B cell (primary cell): Measurements from ENCODE around the gene TYW5. TPM values are rescaled to one million over a fixed set of nuclear protein-coding genes. Genes with fewer than 3 reads are reported as not detected.

Experiments
- ATAC-seq: fragments of 200-7000 bp; cut with Tn5 transposase; one replicate; pipeline ENCODE4 v1.10.0; 2021; ENCODE audit warnings: low read depth, mild to moderate bottlenecking, moderate number of reproducible peaks, moderate library complexity
- CTCF ChIA-PET: fragments of 350-600 bp; sonication (Branson Sonifier 250); formaldehyde crosslinking; loops from one replicate; lab custom pipeline; 2021; ENCODE audit warnings: antibody characterized with exemption, inconsistent platforms; lab: Charles Lee
- POLR2A ChIA-PET: fragments of 350-600 bp; sonication (Branson Sonifier 250); formaldehyde crosslinking; loops from one replicate; lab custom pipeline; 2021; ENCODE audit warnings: antibody characterized with exemption; lab: Charles Lee
- DNase-seq: peaks from one replicate; pipeline ENCODE4 v3.0.0; 2013
- H2AFZ ChIP-seq: 2 replicates; pipeline ENCODE4 v1.6.1; 2012; ENCODE audit warnings: mild to moderate bottlenecking, low read depth, low read length; ENCODE audit not compliant: insufficient read depth, poor library complexity, severe bottlenecking
- H3K27ac ChIP-seq, 2 donors: 1 replicate in 1 of 2; 2 replicates in 1 of 2; pipeline ENCODE4 v1.5.1; 2012 to 2013; ENCODE audit warnings: low read length in 2 of 2, mild to moderate bottlenecking in 2 of 2, moderate library complexity in 1 of 2
- H3K27me3 ChIP-seq, 4 experiments: fragments of 200-600 bp in 1 of 4; sonication (generic) in 1 of 4; replicated peaks in 1 of 4; 1 replicate in 2 of 4; 2 replicates in 2 of 4; pipeline versions ENCODE4 v1.6.1 to v1.7.0; 2013 to 2016; ENCODE audit warnings: low read length in 3 of 4, mild to moderate bottlenecking in 2 of 4, mixed read lengths in 1 of 4, moderate library complexity in 1 of 4; ENCODE audit not compliant: insufficient read depth in 4 of 4, control insufficient read depth in 3 of 4; ENCODE audit errors: control extremely low read depth in 1 of 4
- H3K36me3 ChIP-seq, 2 experiments: replicated peaks in 1 of 2; 1 replicate in 1 of 2; 2 replicates in 1 of 2; pipeline versions ENCODE4 v1.6.1 to v1.7.1; 2013; ENCODE audit warnings: low read length in 1 of 2; ENCODE audit not compliant: insufficient read depth in 2 of 2, control insufficient read depth in 1 of 2; ENCODE audit errors: control extremely low read depth in 1 of 2, extremely low read depth in 1 of 2
- H3K4me1 ChIP-seq, 2 donors: fragments of 200-600 bp in 1 of 2; sonication (generic) in 1 of 2; 1 replicate in 1 of 2; 2 replicates in 1 of 2; pipeline versions ENCODE4 v1.5.1 to v1.6.1; 2013 to 2017; ENCODE audit warnings: low read length in 2 of 2; ENCODE audit not compliant: control insufficient read depth in 2 of 2, insufficient read depth in 2 of 2
- H3K4me2 ChIP-seq: replicated peaks from 2 replicates; pipeline ENCODE3; 2012; ENCODE audit warnings: mild to moderate bottlenecking, low read depth, low read length; ENCODE audit not compliant: poor library complexity, severe bottlenecking
- H3K4me3 ChIP-seq, 5 experiments: fragments of 200-600 bp in 1 of 5; sonication (generic) in 1 of 5; 1 replicate in 3 of 5; 2 replicates in 2 of 5; pipeline versions ENCODE4 v1.5.1 to v1.7.0; 2011 to 2016; ENCODE audit warnings: low read length in 4 of 5, mild to moderate bottlenecking in 4 of 5, low read depth in 2 of 5, control low read depth in 1 of 5, moderate library complexity in 1 of 5; ENCODE audit not compliant: insufficient read depth in 1 of 5; ENCODE audit errors: control extremely low read depth in 1 of 5, extremely low read depth in 1 of 5
- H3K79me2 ChIP-seq: fragments of 200-600 bp; sonication (generic); one replicate; pipeline ENCODE4 v1.6.0; 2016; ENCODE audit warnings: low read length; ENCODE audit not compliant: control insufficient read depth, insufficient read depth
- H3K9ac ChIP-seq: fragments of 200-600 bp; sonication (generic); 2 replicates; pipeline ENCODE4 v1.6.1; 2017; ENCODE audit warnings: mild to moderate bottlenecking, low read length, moderate library complexity
- H3K9me3 ChIP-seq, 3 donors: one replicate each; pipeline versions ENCODE4 v1.6.1 to v1.7.1; 2013; ENCODE audit warnings: low read length in 2 of 3; ENCODE audit not compliant: control insufficient read depth in 2 of 3, insufficient read depth in 1 of 3; ENCODE audit errors: control extremely low read depth in 1 of 3
- H4K20me1 ChIP-seq: 2 replicates; pipeline ENCODE4 v1.6.0; 2012; ENCODE audit warnings: mild to moderate bottlenecking, low read length; ENCODE audit not compliant: insufficient read depth, control insufficient read depth, poor library complexity, severe bottlenecking
- H3K27ac Mint-ChIP-seq: one replicate; pipeline ENCODE4 v1.8.0; 2021; ENCODE audit warnings: mixed read lengths
- H3K27me3 Mint-ChIP-seq: one replicate; pipeline ENCODE4 v1.8.0; 2021; ENCODE audit warnings: mixed read lengths
- H3K4me1 Mint-ChIP-seq: one replicate; pipeline ENCODE4 v1.8.0; 2021; ENCODE audit warnings: mixed read lengths
- H3K4me3 Mint-ChIP-seq: one replicate; pipeline ENCODE4 v1.8.0; 2021; ENCODE audit warnings: mixed read lengths
- H3K9me3 Mint-ChIP-seq: one replicate; pipeline ENCODE4 v1.8.0; 2022; ENCODE audit warnings: mixed read lengths; ENCODE audit not compliant: insufficient read depth
- EZH2 ChIP-seq: IDR thresholded peaks from 2 replicates; pipeline ENCODE4 v1.6.1; 2012; ENCODE audit warnings: borderline replicate concordance, low read depth, mild to moderate bottlenecking, moderate library complexity, low read length; ENCODE audit not compliant: insufficient read depth, poor library complexity, severe bottlenecking
- WGBS: methylation state at CpG from one replicate; pipeline ENCODE4 v1.1.5; 2013; ENCODE audit warnings: missing lambda C conversion rate; ENCODE audit not compliant: insufficient coverage; 5-methylcytosine and 5-hydroxymethylcytosine counted together
- intact Hi-C: fragments of 100-400 bp; cut with micrococcal nuclease; formaldehyde crosslinking; loops from one replicate; pipeline ENCODE4 v1.10.0; 2022
- polyA plus RNA-seq: library from polyadenylated mRNA; depleted of rRNA; stranded (reverse); fragments of >200 nt; gene quantifications from 2 replicates; pipeline ENCODE4 v1.2.3, GENCODE V29; 2012
- total RNA-seq, 2 donors: library from RNA; stranded (reverse); fragments of 120-200 nt in 1 of 2; gene quantifications; 1 replicate in 1 of 2; 2 replicates in 1 of 2; pipeline versions ENCODE4 v1.2.3 to v1.2.4, GENCODE V29; 2013 to 2022
- TF ChIP-seq, protein P1 (sequence below): fragments of 200-600 bp; IDR thresholded peaks from one replicate; pipeline ENCODE4 v1.8.0; 2022; ENCODE audit warnings: antibody characterized with exemption, mild to moderate bottlenecking

TYW5 gene
- total and polyA plus RNA-seq, 2 donors (not counting 1 experiment from before 2014, with no cell fraction given), result 4.5 to 15.0 TPM

DNA sequence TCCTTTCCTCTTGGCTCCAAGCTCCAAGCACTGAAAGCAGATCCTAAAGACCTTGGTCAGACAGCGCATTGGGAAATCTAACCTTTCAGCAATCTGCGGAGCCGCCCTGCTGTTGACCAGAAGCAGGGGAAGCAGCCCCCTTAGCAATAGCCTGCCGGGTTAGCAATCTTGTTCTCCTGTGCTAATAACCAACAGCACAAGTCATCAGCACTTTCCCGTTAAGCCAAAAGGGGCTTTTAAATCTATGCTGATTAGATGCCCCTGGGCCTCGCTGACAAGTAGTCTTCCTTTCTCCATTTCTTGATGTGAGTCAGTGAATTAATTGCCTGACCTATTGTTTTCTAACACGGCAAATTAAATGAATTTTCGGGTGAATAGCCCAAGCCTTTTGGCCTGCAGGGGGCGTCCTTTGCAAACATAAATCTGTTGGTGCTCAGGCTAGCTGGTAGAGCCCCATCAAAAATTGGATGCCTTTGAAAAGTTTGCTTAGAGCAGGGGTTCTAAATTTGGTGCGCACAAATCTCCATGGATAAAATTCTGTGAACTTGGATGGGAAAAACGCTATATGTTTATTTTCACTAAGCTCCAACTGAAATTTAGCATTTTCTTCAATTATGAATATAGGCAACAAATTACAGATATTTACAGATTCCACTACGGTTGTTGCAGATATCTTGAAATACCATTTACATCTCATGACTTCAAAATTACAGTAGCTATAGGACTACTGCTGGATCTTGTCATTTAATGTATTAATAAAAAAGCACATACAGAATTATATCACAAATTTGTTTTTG, 24.7 kb upstream of the TYW5 start:
- Histone ChIP-seq H3K79me2 (no peaks in the 10 kb centered on the region), H3K4me3 (no peak overlapping the region), H3K9ac (no peak overlapping the region), H3K27ac (no peak overlapping the region), H3K9me3 (no peaks in the 10 kb centered on the region), H3K36me3 (no peaks in the 10 kb centered on the region), H3K4me1 (no peaks in the 10 kb centered on the region), H2AFZ (peak overlapping the region; percentile 18), H4K20me1 (no peaks in the 10 kb centered on the region), H3K4me2 (no peak overlapping the region), H3K27me3 (peaks cover 0 to 2% (median 0%) of the 10 kb centered on the region in 4 experiments)
- H3K27ac Mint-ChIP-seq, result no peak overlapping the region
- ChIA-PET CTCF (interaction anchor here (0.7 to 2.3 kb wide), 11 partner anchors 8 to 506 kb away, joined by 3 to 35 read pairs (median 4); no protein-coding TSS in a partner anchor), POLR2A (no interaction called here)
- H3K4me3 Mint-ChIP-seq, result no peak overlapping the region
- H3K9me3 Mint-ChIP-seq, result peaks cover 3% of the 10 kb centered on the region
- WGBS, result 19% methylated on average over 6 of the region's 12 CpGs
- no peaks in the 10 kb centered on the region for H3K27me3 Mint-ChIP-seq
- H3K4me1 Mint-ChIP-seq, result peaks cover 2% of the 10 kb centered on the region
- ATAC-seq (no peak), DNase-seq (peak; percentile 76)
- intact Hi-C loops, result loop anchor here (1.0 to 5.0 kb wide), 2 partner anchors 491 to 722 kb away; no protein-coding TSS in a partner anchor
- TF ChIP-seq EZH2, result no peak
- TF ChIP-seq, protein P1, sequence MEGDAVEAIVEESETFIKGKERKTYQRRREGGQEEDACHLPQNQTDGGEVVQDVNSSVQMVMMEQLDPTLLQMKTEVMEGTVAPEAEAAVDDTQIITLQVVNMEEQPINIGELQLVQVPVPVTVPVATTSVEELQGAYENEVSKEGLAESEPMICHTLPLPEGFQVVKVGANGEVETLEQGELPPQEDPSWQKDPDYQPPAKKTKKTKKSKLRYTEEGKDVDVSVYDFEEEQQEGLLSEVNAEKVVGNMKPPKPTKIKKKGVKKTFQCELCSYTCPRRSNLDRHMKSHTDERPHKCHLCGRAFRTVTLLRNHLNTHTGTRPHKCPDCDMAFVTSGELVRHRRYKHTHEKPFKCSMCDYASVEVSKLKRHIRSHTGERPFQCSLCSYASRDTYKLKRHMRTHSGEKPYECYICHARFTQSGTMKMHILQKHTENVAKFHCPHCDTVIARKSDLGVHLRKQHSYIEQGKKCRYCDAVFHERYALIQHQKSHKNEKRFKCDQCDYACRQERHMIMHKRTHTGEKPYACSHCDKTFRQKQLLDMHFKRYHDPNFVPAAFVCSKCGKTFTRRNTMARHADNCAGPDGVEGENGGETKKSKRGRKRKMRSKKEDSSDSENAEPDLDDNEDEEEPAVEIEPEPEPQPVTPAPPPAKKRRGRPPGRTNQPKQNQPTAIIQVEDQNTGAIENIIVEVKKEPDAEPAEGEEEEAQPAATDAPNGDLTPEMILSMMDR, result peak; percentile 86

DNA sequence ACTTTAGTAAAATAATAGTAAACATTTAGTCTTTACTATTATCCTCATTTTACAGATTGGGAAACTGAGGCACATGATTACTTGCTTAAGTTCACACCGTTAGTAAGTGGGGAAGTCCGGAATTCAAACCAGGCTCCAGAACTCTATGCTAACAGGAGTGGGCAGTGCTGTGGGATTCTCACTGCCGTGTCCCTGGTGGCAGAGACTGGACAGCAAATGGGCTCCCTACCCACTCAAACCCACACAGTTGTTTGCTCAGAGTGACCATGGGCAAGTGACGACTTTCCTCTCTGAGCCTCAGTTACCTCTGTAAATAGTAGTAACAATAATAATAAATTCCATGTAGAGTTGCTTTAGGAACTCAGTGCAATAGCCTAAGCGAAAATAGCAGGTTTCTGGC, 24.1 kb upstream of the TYW5 start:
- Mint-ChIP-seq H3K4me1 (peaks cover 2% of the 10 kb centered on the region), H3K27ac (no peak overlapping the region), H3K27me3 (no peaks in the 10 kb centered on the region), H3K4me3 (no peak overlapping the region), H3K9me3 (peaks cover 3% of the 10 kb centered on the region)
- intact Hi-C loops, result no loop called here
- Histone ChIP-seq H4K20me1 (no peaks in the 10 kb centered on the region), H3K4me2 (no peak overlapping the region), H3K4me3 (no peak overlapping the region), H2AFZ (no peak overlapping the region), H3K79me2 (no peaks in the 10 kb centered on the region), H3K36me3 (peaks cover 0 to under 1% of the 10 kb centered on the region in 2 experiments), H3K4me1 (no peaks in the 10 kb centered on the region), H3K9ac (no peak overlapping the region), H3K27me3 (peaks cover 0 to 2% (median 0%) of the 10 kb centered on the region in 4 experiments), H3K27ac (no peak overlapping the region), H3K9me3 (no peaks in the 10 kb centered on the region)
- DNase-seq, result no peak
- POLR2A ChIA-PET, result no interaction called here
- TF ChIP-seq EZH2, result no peak
- TF ChIP-seq, protein P1, result no peak
- CTCF ChIA-PET, result interaction anchor here (0.8 to 2.3 kb wide), 8 partner anchors 9 to 505 kb away, joined by 3 to 35 read pairs (median 4); no protein-coding TSS in a partner anchor
- 57% methylated on average over 1 of the region's 5 CpGs for WGBS
- ATAC-seq, result no peak
